GM18861 (cell line): ENCODE results near the gene CNTNAP5.

ENCODE experiments used
- ATAC-seq: cut with Tn5 transposase; IDR thresholded peaks from one replicate; pipeline ENCODE4 v1.9.1; 2021; ENCODE audit not compliant: unreplicated experiment

CNTNAP5 gene

DNA sequence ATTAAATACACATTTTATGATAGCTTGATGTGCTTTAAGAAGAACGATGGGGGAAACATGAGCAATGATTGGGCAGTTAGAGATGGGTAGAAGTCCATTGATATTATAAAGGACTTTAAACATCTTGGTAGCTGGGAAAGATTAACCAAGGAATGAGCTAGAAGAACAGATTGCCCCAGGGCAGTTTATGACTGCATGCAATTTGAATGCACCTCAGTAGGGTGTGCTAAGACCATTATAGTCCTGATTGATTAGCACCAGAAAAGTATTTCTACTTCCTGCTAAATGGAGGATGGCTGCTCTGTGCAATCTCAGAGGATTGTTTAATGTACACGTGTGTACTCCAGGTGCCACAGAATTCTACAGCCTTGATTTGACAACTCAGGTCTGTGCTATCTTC is 641.9 kb downstream of the CNTNAP5 start:
- ATAC-seq = no peak

DNA sequence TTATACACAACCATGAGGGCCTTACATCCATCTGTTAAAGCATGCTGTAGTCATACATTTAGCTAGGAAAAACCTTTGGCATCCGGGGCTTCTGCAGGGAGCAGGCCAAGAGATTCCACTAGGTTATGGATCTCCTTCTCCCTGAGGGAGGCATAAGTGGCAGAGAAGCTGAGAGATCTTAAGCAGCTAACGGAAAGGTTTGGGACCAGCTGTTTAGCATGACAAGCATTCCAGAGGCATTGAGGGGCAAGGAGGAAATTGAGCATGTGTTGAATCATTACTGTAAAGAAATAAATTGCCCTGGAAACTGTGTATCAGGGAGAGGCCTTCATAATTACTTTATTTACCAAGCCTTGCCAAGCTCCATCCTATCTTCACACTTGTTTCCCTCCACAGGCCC is 643.1 kb downstream of the CNTNAP5 start:
- no peak for ATAC-seq

DNA sequence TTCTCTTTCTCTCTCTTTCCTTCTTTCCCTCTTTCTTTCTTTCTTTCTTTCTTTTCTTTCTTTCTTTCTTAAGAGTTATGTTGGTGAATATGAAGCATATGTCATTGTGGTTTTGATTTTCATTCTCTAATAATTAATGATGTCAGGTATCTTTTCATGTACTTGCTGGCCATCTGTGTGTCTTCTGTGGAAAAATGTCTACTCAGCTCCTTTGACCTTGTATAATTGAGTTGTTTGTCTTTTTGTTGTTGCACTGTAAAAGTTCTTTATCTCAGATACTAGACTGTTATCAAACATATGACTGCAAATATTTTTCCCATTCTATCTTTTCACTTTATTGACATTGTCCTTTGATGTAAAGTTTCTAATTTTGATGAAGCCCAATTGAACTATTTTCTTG is 645.1 kb downstream of the CNTNAP5 start:
- ATAC-seq = no peak

DNA sequence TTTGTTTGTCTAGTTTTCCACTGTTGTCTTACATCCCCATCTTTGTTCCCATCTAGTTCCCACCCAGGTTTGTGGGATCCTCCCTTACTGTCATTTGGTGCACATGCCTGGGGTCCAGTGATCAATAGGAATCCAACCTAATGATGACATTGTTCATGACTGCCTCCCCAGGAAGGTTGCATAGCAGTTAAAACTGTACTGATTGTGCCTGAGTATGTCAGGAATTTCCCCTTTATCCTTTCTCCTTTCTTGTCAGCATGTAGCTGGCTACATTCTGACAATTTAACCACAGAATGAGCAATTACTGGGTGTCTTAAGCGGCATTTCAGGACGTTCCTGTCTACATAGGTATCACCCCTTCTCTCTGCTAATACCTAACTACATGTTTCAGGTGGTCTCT is 653.0 kb downstream of the CNTNAP5 start:
- no peak for ATAC-seq

DNA sequence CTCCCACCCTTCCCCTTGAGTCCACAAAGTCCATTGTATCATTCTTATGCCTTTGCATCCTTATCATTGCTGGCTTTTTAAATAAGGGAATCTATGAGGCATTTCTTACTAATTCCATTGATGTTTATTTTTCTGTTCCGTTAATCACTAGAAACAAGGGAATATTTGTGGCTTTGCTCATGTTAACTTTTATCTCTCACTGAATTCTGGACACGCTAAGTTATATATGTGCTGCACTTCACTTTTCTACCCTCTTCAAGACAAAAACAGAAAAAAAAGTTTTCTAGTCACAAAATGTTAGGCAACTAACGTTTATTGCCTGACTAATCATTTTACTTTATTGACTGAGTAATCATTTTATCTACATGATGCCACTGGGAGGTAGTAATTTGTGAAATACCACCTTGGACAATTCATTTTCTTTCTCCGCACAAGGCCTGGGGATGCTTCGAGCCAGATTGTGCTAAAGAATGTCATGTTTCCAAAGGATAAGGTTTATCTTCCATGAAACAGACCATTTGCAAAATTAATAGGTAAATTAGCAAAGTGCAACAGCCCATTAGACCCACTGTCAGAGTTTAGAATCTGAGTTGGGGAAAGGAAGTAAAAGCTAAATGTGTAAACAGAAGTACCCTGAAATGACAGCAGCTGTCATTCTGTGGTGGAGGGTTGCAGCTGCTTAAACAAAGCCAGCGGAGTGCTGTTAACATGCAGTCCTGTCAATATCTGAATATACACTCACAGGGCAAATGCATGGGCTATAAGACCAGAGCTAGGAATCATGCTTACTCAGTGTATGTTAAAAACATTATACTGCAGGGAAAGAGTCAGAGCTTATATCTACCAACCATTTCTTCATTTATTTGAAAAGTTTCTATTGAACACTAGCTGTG is 658.7 kb downstream of the CNTNAP5 start:
- ATAC-seq = no peak

DNA sequence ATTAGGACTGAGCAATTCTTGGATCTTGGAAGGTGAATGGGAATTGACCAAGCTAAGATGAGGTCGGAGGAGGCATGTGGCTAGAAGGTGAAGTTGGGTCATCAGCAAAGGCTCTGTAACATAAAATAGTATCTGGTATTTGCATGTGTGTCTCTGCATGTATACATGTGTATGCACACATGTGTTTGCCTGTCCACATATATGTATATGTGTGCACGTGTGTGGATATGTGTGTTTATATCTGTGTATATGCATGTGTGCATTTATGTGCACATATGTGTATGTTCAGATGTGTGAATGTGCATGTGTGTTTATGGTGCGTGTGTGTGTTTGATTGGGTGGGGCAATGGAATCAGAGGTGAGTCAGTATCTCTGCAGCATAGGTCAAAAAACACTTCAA is 664.3 kb downstream of the CNTNAP5 start:
- ATAC-seq = no peak

DNA sequence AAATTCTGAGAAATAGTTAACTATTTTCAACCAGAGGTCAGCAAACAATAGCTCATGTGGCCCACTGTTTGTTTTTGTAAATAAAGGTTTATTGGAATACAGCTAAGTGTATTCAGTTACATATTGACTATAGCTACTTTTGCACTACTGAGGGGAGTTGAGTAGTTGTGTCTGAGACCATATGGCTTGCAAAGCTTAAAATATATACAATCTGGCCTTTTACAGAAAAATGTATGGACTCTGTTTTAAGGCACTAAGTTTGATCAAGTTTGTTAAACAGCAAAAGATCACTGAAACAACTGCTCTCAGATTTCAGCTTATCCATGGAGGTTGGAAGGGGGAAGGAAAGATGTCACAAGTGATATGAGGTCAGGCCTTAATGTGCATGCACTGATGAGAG is 667.1 kb downstream of the CNTNAP5 start:
- no peak for ATAC-seq

DNA sequence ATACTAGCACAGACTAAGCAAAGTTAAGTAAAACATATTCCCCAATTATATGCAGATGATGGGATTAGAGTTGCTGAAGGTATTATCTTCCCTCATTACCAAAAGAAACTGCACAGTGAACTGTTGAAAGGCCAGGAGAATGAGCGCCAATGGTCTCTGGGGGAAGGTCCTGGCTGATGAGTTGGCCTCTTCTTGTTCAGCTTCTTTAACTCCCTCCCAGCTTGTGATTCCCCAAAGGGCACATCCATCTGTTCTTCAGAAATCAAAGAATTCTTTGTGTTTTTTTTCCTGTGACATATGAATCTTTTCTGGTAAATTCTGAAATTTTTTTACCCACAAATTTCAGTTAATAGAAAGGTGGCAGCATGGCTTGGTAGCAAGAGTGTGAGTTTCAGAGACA is 667.6 kb downstream of the CNTNAP5 start:
- no peak for ATAC-seq

DNA sequence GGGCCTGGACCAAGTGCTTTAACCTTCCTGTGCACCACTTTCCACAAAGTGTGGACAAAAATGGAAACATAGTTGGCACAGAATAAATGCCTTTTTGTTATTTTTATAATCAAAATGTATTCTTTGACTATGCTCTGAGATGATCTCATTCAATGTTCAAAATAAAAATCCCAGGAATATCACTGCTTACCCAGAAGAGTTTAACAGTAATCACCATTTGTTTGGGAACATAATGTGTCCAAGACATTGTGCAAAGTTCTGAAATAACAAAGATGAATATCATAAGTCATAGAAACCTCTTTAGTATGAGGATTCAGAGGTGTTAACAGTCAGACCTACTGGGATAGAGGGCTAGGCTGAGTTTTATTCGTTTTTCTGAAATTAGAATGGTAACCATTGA is 668.1 kb downstream of the CNTNAP5 start:
- no peak for ATAC-seq

DNA sequence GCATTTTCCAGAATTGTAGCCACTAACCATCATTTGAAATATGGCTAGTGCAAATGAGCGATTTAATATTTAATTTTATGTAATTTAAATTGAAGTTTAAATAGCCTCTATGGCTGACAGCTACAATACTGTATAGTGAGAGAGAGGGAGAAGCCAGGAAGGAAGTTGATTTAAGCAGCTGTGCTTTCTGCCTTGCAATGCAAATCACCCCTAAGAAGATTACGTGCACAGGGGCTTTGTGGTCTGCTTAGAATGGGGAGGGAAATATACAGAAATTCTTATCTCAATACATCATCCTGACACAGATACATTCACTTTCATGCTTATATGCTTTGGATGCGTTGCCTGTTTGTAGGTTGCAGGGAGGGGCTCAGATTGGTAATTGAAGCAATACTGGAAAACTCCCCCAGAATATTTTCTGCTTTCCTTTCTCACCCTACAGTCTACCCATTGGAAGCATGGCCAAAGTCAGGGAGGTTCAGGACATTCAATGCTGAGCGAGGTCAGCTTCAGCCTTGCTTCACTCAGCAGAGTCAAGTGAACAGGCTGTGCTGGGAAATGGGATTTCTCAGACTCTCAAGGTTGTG is 674.0 kb downstream of the CNTNAP5 start:
- ATAC-seq = no peak

DNA sequence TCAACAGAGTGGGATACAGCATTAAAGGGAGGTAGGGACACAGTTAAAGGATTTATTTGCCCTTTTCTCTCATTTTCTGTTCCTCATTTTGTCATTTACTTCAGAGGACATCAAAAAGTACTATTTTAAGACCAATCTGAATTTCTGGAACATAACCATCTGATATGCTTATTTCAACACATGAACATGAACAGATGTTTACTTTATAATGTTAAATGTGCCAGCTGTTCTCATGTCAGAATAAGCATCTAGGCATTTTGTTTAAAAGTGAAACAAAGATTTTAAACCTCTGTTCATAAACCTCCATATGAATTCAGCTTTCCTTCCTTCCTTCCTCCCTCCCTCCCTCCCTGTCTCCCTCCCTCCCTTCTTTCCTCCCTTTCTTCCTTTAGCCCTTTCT is 677.7 kb downstream of the CNTNAP5 start:
- ATAC-seq = no peak

DNA sequence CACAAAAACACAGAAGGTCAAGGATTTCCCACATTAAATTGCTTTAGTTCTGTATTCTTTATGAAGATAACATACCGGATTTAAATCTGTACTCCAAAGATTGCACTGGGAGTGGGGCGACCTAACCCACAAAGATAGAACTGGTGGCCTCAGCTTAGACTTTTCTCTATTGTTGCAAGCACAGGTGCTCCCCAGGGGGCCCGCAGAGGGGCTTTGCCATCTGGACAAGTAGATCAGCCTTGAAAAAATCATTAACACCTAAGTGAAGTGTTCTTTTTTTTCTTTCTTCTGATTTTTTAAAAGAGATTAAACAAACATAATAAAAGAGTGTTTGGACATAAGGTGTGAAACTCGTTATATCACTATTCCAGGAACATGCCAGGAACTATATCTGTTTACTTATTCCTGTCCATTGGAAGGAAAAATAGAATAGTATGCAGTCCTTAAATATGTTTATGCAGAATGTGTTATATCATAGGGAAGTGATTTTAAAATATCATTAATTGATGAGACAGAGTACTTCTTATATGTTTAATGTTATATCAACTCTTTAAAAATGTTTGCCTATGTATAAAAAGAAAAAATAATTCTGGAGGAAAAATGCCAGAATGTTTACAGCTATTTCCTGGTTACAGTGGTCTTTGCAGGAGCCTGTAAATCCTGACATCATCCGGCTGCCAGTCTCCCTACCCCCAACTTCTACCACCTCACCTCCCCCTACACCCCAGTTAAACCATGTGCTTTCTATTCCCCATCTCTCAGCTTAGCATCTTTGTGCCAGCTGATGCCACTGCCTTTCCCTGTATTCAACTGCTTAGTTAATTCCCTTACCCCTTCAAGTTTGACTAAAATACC is 679.2 kb downstream of the CNTNAP5 start:
- ATAC-seq = no peak

DNA sequence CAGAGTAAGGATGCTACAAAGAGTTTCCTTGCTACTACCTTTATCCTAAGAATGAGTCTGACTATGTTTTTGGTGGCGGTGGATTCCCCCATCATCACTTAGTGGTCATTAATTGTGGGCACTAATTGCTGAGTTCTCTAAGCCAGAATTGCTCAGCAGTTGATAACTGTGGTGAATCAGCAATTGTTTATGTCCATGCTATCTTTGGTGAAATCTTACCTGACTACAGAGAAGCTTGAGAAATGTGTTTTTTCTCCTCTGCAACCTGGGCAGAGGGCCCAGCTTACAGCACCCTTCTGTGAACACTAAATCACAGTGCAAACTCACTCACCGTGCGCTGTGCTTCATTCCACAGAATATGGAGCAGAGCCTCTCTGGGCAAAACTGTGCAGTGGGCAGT is 683.6 kb downstream of the CNTNAP5 start:
- ATAC-seq = no peak

DNA sequence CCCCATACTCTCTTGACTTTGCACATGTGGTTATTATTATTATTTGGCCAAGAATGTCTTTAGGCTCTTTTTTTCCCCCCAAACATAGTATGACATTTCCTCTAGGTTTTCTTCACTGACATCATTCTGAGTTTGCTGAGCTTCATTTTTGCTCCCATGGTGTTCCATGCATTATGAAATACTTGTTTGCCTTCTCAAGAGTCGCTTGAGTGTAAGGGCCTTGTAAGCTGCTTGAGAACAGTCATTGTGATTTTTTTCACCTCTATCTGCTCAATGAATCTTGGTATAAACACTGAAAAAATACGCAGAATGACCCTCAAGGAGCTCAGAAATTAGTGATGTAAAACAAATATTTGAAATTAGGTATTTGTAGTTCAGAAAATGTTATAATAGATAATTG is 688.9 kb downstream of the CNTNAP5 start:
- ATAC-seq = no peak

DNA sequence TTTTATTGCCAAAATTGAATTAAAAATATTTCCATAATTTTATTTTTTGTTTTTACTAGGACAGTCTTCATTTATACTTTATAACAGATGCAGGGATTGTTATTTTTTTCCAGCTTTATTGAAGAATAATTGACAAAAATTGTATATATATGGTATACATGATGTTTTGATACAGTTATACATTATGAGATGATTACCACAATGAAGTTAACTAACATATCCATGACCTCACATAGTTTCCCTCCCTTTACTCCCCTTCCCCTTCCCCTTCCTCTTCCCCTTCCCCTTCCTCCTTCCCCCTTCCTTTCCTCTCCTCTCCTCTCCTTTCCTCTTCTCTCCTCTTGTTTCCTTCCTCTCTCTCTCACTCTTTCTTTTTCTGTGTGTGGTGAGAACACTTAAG is 700.1 kb downstream of the CNTNAP5 start:
- no peak for ATAC-seq

DNA sequence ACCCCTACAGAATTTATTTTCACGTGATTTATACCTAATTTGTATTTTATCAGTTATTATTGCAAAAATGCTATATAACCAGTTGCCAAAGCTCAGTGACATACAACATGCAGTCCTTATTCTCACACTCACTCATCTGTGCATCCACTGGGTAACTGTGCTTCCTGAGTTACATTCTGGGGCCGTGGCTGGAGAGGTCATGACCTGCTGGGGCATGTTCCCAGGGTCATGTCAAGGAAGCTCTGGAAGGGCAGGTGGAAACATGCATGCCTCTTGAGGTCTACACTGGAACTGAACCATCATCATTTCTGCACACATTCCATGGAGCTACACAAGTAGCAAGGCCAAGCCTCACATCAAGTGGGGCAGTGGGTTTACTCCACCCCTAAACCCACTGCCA is 715.5 kb downstream of the CNTNAP5 start:
- no peak for ATAC-seq

DNA sequence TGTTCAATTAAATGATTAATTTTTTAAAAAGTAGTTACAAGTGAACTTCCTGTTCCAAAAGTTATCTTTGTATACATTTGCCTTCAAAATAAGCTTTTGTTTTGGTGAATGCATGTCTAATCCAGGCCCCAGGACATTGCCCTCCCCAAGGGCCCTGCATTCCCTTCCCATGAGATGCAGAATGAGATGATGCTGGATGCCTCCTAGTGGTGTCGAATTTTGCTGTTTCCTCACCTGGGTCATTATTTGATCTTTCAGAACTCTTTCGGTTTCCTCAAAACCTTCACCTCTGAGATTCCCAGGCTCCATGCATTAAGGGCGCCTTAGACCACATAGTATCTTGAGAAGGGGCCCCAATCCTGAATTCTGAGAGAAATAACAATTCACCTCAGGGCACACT is 728.8 kb downstream of the CNTNAP5 start:
- no peak for ATAC-seq

DNA sequence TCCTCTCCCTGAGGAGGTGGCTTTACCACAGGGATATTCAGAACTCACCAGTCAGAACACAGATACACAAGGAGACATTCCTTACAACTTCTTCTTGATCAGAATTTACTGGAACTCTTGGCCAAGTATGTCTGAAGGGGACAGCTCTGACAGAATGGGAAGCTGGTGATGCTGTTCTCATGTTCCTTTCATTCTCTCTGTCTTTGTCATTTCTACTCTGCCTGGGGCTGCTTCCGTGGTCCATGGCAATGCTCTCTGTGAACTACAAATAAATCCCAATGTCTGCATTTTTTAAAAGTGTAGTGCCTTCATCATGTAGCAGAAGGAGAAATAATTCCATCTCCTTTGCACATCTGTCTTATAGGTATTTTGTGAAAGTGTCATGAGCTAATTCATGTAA is 730.3 kb downstream of the CNTNAP5 start:
- ATAC-seq = no peak

DNA sequence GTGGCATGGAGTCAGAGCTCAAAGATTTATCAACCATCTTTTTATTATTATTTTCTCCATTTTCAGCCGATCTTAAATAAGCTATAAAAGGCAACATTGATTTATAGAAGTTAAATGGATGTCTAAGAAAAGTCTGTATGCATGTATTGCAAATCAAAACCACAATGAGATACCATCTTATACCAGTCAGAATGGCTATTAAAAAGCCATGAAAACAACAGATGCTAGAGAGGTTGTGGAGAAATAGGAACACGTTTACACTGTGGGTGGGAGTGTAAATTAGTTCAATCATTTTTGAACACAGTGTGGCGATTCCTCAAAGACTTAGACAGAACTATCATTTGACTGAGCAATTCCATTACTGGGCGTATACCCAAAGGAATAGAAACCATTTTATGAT is 731.0 kb downstream of the CNTNAP5 start:
- no peak for ATAC-seq

DNA sequence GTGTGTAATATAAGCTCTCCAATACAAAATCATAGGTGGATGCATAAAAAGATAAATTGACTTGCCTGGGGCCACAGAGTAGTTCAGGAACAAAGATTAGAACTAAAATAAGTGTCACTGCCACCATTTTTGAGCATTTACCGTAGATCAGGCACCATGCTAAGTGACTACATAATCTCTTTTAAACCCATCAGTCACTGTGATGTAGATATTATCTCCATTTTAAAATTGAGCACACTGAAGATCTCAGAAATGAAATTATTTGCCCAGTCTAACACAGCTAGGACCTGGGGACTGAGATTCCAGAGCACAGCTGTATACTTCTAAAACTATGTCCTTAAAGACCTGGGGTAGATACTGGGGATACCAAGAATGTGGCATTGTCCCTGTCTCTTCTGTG is 737.3 kb downstream of the CNTNAP5 start:
- ATAC-seq = no peak

DNA sequence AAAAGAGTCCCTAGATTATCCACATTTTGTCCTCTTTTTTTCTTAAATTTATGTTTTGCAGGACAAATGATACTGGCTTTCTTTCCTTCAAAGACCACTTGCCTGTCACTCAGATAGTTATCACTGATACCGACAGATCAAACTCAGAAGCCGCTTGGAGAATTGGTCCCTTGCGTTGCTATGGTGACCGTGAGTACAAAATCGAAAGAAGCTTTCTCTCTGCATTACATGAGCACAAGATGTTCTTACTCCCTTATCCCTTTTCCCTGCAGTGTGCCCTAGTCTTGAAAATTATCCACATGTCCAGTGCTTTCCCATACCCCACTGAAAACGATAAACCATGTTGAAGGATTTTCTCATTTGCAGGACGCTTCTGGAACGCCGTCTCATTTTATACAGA is 738.5 kb downstream of the CNTNAP5 start:
- no peak for ATAC-seq

DNA sequence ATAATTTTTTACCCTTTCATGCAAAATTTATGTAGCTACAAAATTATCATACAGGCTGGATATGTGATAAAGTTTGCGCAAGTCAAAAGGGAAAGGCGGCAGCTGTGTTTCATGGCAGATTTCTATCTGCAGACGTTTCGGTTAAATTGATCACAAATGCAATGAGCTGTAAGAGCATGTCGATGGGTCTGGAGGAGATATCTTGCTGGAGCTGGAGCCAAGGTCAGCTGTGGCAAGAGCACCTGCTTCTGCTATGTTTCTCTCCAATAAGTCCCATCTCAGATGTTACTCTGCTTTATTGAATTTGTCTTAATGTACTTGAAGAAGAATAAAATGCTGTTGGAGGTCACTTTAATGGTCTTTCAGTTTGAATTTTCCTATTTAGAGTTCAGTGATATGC is 749.7 kb downstream of the CNTNAP5 start:
- no peak for ATAC-seq
